8988T (cell line): ENCODE measurements around the gene GIMAP1.

Source experiments
- DNase-seq: peaks from one replicate; pipeline ENCODE4 v3.0.0; 2011

Gene GIMAP1

GRCh38 chr7:150723467-150723866 lies 7.1 kb downstream of the GIMAP1 start:
- no peak for DNase-seq

GRCh38 chr7:150727381-150727780 lies 11.0 kb downstream of the GIMAP1 start:
- DNase-seq: no peak

- no peak for DNase-seq
These were observed 11.6 kb downstream of the GIMAP1 start for GRCh38 chr7:150728011-150728410.

GRCh38 chr7:150728609-150729008 lies 12.2 kb downstream of the GIMAP1 start:
- no peak for DNase-seq

GRCh38 chr7:150731916-150732315 lies 15.5 kb downstream of the GIMAP1 start:
- DNase-seq: no peak

GRCh38 chr7:150732786-150733481 lies 16.5 kb downstream of the GIMAP1 start:
- DNase-seq: no peak

GRCh38 chr7:150733482-150734095 lies 17.2 kb downstream of the GIMAP1 start:
- DNase-seq: no peak

GRCh38 chr7:150734254-150734653 lies 17.8 kb downstream of the GIMAP1 start:
- no peak for DNase-seq

GRCh38 chr7:150735596-150736358 lies 19.4 kb downstream of the GIMAP1 start:
- DNase-seq: no peak

- DNase-seq: no peak
These were observed 20.5 kb downstream of the GIMAP1 start for GRCh38 chr7:150736864-150737263.

GRCh38 chr7:150737265-150738055 lies 21.0 kb downstream of the GIMAP1 start, which contains the start of gene GIMAP5:
TSS of gene GIMAP5 (plus strand) at chr7:150737418. CDS start at chr7:150740885, 3,467 bp downstream.
- no peak for DNase-seq

GRCh38 chr7:150738092-150738491 lies 21.7 kb downstream of the GIMAP1 start:
- no peak for DNase-seq

- no peak for DNase-seq
These were observed 22.2 kb downstream of the GIMAP1 start for GRCh38 chr7:150738591-150739001.

GRCh38 chr7:150739033-150739432 lies 22.6 kb downstream of the GIMAP1 start:
- no peak for DNase-seq

- DNase-seq: no peak
These were observed 23.6 kb downstream of the GIMAP1 start for GRCh38 chr7:150740053-150740452.

- DNase-seq: no peak
These were observed 26.0 kb downstream of the GIMAP1 start for GRCh38 chr7:150742286-150742968.

- no peak for DNase-seq
These were observed 27.7 kb downstream of the GIMAP1 start for GRCh38 chr7:150744041-150744656.

GRCh38 chr7:150745086-150745485 lies 28.7 kb downstream of the GIMAP1 start:
- DNase-seq: no peak

GRCh38 chr7:150745876-150746275 lies 29.5 kb downstream of the GIMAP1 start:
- DNase-seq: no peak

GRCh38 chr7:150746921-150747320 lies 30.5 kb downstream of the GIMAP1 start:
- no peak for DNase-seq

GRCh38 chr7:150748376-150748775 lies 32.0 kb downstream of the GIMAP1 start:
- no peak for DNase-seq

GRCh38 chr7:150751702-150752101 lies 35.3 kb downstream of the GIMAP1 start:
- DNase-seq: no peak
